Measurements from ENCODE around the gene SYNDIG1.

The SYNDIG1 gene

DNA sequence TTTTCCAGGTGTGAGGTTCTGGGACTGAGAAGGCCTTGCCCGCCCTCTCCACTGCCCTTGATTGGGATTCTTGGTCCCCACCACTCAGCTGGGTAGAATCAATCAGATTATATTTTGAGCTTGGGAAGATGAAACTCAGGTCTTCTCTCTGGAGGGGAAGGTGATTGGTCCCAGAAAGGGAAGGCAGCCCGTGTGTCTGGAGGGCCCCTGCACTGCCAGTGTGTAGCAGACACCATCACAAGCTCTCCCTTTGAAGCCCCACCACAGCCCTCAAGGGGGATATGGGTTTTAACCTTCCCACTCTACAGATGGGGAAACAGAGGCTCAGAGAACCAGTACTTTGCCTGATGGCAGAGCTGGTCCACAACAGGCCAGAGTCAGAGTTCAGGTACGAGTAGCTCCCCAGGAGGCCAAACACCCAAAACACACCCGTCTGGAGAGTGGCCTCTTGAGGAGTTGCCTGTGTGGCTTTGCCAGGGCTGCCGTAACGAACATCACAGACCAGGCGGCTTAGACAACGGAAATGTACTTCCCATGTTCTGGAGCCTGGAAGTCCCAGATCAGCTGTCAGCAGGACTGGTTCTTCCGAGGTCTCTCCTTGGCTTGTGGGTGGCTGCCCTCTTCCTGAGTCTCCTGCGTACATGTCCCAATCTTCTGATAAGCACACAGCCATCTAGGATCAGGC, 205.6 kb downstream of the SYNDIG1 start:
- DNase-seq (ENCODE audit: low spot score) = no peak

DNA sequence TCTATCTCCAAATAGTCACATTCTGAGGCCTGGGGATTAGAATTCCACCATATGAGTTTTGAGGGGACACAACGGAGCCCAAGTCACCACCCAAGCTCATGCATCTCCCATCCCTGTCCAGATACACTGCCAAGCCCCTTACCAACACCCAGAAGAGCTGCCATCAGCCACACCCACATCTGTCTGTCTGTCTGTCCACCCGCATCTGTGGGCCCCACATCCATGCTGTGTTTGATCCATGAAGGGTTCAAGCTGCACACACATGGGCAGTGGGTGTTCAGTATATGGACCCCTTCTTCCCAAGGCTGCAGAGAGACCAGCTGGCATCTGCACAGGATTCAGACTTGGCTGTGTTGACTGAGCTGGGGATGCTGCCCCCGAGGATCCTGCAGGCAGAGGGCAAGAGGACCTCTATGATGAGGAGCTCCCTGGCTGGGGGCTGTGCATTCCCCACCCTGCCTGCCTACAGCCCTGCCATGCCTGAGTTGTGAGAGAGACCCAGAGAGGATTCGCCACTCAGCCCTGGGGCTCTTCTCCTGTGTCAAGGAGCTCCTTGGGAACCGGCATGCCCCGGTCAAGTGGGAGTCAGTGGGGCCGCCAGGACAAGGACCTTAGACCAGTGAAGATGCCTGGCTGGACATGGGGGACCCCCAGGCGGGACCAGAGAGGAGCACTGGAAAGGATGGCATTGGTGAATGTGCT, 206.4 kb downstream of the SYNDIG1 start:
- no peak for DNase-seq (ENCODE audit: low spot score)

DNA sequence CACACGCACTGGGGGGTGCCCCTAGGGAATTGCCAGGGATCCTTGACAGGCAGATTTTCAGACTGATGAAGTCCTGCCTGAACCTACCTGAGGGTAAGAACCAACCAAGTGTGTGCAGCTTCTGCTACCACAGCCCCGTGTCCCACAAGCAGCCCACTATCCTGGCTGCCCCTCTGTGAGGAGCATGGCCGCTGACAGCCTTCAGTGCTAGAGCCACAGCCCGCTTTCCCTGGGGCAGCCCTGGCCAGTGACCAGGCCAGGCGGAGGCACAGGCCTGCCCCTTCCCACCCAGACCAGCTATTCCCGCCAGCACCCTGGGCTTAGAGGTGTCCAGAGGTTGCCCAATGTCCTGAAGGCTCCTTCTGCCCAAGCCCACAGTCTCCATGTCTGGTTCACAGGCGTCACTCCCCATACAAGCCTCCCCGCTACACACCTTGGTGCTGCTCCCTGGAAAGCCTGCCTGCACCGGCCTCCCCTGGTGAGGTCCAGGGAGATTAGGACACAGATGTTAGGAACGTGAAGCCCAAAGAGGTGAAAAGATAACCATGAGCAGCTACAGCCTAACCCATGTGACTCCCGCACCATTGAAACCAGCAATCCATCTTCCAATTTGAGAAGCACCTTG, 207.0 kb downstream of the SYNDIG1 start:
- no peak for DNase-seq (ENCODE audit: low spot score)

DNA sequence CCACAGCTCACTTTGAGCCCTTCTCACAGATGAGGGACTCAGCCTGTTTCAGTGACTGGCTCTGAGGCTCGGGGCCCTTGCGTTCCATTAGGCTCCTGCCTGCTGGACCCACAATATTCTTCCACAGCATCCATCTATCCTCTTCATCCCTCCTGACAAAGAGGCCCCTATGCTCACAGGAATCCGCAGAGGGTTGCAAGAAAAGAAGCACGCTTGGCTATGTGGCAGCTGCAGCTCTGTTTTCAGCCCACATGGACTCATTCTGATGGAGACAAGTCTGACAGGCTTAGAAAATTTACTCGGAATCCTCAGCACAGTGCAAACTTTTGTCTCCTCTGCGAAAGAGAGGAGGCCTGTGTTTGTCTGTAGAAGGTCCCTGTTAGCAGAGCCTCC, 207.5 kb downstream of the SYNDIG1 start:
- DNase-seq (ENCODE audit: low spot score) = no peak

DNA sequence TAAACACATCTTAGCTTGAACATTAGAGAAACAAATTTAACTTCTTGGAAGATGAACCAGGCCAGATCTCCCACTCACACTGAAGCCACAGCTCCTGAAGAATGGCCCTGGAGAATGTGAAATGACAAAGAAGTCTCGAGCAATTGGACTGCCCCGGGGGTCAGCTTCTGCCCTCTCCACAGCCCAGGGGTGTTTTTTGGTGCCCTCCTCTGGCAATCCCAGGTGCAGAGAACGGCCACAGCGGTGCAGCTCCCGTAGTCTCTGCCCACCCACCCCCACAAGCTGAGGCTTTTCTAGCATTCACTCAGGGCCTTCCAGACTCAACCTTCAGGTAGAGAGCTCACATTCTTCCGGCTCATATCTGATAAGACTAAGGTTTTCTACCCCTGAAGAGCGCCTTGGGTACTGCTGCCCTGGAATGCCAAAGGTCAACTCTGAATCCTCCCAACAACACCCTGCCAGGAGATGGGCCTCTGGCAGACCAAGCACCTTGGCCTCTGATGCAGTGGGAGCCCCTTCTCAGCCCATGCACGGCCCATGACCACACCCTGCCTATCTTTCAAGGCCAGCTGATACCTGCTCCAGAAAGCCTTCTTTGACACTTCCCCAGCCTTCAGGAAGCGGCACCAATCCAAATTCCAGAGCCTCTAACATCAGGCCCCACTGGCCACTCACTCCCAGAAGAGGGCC, 208.3 kb downstream of the SYNDIG1 start:
- no peak for DNase-seq (ENCODE audit: low spot score)

DNA sequence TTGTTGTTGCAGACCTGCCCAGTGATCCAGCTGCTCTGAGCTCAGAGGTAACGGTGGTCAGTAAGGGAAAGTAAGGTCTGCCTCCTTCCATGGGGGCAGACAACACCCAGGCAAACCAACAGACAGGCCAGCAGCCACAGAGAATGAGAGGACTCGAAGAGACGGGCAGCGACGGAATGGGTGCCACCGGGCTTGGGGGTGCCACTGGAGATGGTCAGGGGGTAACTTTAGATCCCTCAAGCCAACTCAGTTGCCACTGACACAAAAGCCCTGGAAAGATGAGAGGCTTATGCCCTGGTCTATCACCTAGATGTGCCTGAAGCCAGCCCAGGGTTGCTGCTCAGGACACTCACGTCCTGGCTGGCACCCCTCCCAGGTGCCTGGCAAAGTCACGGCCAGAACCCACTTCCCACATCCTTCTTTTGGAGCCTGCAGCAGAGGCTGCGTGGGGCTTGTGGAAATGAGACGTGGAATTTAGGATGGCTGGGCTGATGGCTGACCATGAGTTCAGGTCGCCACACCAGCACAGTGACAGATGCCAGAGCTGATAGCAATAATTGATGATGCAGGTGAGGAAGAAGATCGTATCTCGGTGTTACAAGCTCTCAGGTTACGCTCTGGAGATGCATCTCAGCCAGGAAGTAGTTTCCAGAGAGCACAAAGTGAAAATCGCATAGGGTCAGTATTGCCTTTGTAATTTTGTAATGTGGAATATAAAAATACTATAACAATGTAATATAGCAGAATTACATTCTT, 209.1 kb downstream of the SYNDIG1 start:
- no peak for DNase-seq (ENCODE audit: low spot score)

DNA sequence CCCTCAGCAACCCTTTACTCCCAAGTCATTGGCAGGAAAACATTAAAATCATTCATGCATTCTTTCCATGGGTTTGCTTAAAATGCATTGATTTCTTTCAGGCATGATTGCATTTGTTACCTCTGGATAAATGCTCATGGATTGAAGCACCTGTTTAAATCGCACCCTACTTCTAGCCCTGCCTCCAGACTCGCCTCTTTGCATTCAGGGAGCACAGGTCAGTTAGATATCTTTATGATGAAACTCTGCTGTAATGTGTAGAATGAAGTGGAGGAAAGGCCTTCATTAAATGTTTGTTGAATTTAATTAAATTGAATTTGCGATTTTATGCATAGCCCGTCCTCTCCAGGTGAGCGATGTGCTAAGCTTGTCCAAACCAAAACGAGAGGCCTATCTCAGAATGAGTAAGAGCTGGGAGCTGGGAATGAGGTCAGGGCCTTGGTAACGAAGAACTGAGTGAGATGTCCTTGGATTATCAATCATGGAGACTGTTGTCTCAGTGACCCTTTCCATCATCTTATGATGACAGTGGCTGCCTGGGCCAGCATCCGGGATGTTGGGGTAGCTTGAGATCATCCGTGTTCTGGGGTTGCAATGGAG, 210.1 kb downstream of the SYNDIG1 start:
- DNase-seq (ENCODE audit: low spot score) = no peak

DNA sequence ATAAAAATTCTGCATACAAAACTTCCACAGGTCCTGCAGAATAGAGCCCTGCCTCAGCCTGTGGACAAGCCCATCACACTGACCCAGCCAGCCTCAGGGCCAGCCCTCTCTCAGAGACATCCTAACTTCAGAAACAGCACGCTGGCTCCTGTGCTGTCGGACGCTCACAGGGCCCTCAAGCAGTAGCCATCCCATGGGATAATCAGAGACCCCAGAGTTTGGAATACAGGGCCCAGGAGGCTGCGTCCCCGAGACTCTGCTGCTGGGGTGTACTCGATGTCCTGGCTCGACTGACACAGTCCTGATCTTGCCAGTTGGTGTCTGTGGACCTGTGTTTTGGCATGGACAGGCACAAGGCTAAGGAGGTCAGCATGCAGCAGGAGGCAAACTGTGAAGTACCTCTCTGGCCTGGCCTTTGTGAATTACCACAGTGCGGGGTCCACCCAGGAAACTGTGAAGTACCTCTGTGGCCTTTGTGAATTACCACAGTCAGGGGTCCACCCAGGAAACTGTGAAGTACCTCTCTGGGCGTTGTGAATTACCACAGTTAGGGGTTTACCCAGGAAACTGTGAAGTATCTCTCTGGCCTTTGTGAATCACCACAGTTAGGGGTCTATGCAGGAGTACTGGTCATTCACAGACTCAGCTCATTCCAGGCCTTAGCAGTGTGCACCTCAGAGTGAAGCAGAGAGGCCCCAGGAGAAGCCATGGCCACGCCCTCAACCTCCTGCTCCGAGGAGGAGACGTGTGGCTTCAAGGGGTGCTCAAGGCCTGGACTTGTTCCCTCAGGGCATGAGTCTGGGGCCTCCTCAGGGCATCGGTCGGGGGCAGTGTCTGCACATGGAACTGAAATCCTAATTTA, 212.4 kb downstream of the SYNDIG1 start:
- no peak for DNase-seq (ENCODE audit: low spot score)

DNA sequence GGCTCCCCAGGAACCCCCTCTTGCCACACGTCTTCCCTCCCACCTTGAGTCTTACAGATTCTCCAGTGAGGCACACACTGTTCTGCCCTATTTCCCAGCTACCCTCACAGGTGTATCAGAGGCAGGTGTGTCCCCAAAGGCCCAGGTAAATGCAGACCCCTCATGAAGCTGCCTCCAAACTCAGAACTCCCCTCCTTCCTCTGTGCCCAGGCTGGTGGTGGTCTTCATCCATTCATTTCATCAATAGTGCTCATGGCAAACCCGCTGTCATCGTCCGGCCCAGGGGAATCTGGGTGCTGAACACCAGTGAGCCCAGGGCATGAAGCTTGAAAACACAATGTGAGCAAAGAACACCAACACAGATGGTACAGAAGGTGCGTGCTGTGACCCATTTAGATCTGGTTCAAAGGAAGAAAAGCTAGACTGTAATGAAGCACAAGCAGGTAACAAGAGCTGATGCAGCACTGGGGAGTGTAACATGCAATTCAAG, 213.1 kb downstream of the SYNDIG1 start:
- DNase-seq (ENCODE audit: low spot score) = no peak

DNA sequence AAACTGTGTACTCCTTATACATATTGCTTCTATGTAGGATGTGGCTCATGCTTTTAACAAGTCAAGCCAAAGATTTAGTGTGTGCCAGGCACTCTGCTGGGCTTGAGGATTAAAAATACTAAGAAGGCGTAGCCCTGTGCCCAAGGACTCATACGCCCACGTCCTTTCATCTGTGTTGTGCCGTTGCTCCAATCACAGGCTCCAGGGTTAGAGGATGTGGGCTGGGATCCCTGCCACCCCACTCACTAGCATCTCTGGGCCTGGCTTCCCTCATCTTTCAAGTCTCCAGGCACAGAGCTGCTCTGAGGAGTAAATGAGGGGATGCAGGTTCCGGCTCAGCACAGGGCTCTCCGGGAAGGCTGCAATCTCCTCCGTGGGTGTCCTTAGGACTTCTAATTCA, 214.2 kb downstream of the SYNDIG1 start:
- no peak for DNase-seq (ENCODE audit: low spot score)

DNA sequence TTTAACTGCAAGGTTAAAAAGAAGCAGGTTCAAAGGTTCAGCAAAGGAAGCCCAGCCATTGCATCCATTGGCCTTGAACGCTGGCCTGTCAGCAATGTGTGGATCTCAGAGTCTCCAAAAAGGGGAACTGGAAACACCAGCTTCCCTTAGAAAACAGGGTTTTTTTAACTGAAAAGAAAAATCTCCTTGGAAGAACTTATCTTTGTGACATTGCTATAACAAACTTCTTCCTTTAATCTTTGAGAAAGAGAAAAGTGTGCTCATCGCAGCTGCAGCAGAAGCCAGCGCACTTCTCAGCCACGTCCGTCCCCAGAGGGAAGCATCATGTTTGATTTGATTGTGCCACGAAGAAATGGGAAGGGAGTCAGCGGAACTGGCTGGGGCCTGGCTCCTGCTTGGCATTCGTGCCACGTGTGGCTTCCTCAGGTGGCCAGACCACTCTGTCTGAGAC, 215.0 kb downstream of the SYNDIG1 start:
- no peak for DNase-seq (ENCODE audit: low spot score)

DNA sequence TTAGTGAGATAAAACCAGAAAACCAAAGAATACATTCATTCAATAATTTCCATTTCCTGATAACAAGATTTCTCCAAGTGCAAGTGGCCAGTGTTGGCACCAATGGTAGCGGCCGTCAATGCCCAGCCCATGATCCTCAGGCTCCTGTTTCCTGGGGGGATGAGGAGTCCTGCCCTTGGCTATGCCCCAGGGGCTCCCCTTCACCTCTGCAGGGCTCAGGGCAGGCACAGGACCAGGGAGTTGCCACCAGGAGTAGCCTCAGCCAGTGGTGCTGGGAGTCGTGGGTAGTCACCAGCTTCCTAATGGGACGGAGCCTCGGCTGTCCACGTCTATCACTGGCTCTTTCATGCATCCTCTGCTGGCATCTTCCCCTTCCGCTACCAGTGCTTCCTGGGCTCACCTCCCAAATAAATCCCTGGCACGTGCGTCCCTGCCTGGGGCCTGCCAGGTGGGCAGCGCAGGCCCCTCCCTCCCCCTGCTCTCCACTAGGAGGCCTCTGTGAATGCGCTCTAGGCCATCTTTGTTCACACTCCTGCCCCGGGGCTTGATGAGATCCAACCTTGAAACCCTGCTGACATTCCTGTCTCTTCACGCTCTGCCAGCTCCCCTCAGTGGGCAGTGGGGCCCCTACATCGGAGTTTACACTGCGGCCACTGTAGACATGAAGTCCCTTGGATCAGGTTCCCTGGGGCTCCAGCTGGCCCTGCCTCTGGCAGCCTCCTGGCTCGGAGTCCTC, 215.7 kb downstream of the SYNDIG1 start:
- no peak for DNase-seq (ENCODE audit: low spot score)

DNA sequence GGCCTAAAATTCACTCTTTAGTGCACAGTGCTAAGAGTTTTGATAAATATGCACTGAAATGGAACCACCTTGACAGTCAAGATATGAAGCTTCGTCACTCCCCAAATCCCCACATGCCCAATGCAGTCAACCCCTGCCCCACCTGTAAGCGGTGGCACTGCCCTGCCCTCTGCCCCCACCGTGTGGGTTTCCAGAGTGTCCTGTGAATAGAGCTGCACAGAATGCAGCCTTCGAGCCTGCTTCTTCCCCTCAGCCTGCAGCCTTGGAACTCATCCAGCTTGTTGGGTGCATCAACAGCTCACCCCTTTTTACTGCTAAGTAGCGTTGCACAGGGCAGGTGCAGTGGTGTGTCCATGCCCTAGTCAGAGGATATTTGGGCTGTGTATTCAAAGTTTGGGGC, 216.3 kb downstream of the SYNDIG1 start:
- no peak for DNase-seq (ENCODE audit: low spot score)

DNA sequence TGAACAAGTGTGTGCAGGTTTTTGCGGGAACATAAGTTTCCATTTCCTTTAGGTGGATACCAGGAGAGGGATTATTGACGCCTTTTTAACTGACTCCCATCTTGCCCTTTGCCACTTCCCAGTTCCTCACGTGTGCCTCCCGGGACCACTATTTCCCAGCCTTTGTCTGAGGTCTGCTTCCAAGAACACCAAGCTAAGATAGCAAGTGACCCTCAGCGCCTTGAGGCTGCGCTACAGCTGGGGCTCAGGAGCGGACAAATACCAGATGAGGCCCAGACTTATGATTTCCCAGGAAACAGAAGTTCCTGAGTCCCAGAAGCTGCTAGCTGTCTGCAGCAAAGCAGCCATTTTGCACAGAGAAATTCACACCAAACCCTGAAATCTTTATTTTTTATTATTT, 216.7 kb downstream of the SYNDIG1 start:
- DNase-seq (ENCODE audit: low spot score) = no peak

DNA sequence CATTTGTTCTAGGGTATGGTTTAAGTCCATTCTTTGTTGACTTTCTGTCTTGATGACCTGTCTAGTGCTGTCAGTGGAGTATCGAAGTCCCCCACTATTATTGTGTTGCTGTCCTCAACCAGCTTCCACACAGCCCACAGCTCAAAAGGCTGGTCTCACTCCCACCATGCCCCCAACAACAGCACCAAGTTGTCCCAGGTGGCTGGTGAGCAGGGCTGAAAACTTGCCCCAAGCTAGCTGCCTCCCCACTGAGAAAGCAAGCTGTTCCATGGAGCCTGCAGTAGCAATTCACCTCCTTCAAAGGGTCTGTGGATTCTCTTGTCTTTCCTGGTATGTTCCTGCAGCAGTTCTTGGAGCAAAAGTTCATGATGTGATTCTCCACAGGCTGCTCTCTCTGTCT, 221.0 kb downstream of the SYNDIG1 start:
- DNase-seq (ENCODE audit: low spot score) = no peak

DNA sequence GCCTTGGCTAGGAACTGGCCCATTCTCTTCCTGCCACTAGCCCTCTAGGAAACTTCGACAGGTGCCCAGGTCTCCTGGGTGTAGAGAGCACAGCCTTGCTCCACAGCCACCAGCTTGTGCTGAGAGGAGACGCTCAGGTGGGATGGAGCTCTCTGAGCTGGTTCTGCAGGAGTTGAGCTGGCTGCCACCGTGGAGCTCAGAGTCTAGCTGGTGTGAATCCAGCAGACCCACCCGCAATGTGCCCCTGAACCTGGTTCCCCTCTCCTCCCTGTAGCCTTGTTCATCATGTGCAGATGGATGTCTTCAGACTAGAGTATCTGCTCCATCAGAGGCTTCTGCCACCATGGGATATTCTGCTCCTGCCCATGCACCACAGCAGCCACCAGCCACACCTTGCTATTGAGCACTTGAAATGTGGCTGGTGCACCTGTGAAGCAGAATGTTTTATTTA, 222.5 kb downstream of the SYNDIG1 start:
- no peak for DNase-seq (ENCODE audit: low spot score)

DNA sequence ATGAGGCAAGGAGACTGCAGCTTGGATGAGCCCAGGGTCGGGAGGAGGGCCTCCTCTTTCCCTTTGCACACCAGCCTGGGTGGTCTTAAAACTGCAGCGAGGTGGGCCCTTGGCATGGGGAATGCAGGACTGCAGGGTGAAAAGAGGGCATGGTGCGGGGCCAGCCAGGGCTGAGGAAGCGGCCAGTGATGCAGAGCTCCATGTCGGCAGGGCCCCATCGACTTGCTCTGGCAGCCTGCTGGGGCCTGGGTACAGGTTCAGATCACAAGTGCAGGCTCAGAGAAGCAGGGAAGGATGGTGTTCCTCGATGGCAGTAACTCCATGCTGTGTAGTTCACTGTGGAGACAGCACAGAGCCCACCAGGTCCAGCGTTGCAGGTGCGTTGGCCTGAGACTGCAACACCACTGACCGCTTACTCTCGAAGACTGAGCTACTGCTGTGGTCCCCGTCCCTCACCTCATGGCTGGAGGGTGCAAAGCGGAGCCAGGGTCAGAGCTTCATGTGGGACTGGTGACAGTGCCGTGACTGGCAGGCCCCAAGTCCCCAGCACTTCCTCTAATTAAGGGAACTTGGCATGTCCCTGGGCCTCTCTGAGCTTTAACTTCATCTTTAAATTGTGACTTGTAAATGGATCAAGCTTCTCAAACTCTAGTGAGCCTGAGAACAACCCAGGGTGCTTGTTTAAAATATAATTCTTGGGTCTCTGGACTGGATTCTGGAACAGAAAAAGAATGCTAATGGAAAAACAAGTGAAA, 223.2 kb downstream of the SYNDIG1 start:
- no peak for DNase-seq (ENCODE audit: low spot score)

DNA sequence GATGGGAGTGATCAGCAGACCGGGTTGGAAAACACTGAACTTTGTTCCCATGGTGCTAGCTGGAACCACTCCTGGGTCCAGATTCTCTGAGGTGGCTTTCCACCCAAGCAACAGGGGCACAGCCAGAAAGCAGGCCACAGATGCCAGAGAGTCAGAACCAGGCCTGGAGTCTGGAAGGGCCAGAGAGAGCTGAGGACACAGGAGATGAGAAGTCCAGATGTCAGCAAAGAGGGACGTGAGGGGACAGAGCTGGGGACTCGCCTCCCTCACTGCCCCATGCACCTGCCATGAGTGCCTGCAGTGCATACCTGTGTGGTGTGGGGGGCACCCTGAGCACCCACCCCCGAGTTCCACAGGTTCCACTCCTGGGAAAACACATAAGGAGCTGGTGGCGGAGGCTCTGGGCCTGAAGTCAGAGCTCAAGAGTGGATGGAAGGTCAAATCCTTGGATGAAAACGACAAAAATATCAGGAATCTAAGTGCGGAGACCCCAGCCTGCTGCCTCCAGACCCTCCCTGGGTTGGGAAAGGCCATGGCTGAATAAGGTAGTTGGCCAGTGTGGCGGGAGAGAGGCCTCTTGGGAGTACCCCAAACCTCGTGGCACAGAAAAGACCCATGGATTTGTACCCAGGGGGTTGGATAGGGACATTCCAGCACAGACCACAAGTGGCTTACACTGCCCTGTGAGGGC, 224.2 kb downstream of the SYNDIG1 start:
- no peak for DNase-seq (ENCODE audit: low spot score)
